NK-92 treated with Interleukin-12 subunit alpha and Interleukin-12 subunit beta, amount 100 ng/mL, for 24 hours (cell line): Measurements from ENCODE around the gene HSF2.

Experiments
- DNase-seq: peaks from one replicate; lab custom pipeline; 2025; lab: John Stamatoyannopoulos, UW

HSF2 gene

GRCh38 chr6:122399348-122400120, at the start of gene HSF2:
HSF2 (plus strand) TSS chr6:122399652; CDS start chr6:122399738, 86 bp downstream.
- DNase-seq, result peak; percentile 95

GRCh38 chr6:122352981-122353664, 46.3 kb upstream of the HSF2 start:
- no peak for DNase-seq

- DNase-seq, result no peak
Observed at GRCh38 chr6:122360809-122361208, 38.6 kb upstream of the HSF2 start.

GRCh38 chr6:122361314-122361979, 38.0 kb upstream of the HSF2 start:
- DNase-seq, result no peak

GRCh38 chr6:122363769-122364483, 35.5 kb upstream of the HSF2 start:
- no peak for DNase-seq

GRCh38 chr6:122365775-122366403, 33.6 kb upstream of the HSF2 start:
- no peak for DNase-seq

- DNase-seq, result no peak
Observed at GRCh38 chr6:122367171-122367570, 32.3 kb upstream of the HSF2 start.

GRCh38 chr6:122369536-122369935, 29.9 kb upstream of the HSF2 start:
- DNase-seq, result no peak

GRCh38 chr6:122372647-122373046, 26.8 kb upstream of the HSF2 start:
- DNase-seq, result no peak

GRCh38 chr6:122374307-122374706, 25.1 kb upstream of the HSF2 start:
- no peak for DNase-seq

- DNase-seq, result no peak
Observed at GRCh38 chr6:122376246-122376645, 23.2 kb upstream of the HSF2 start.

- no peak for DNase-seq
Observed at GRCh38 chr6:122381494-122382265, 17.8 kb upstream of the HSF2 start.

GRCh38 chr6:122385857-122386612, 13.4 kb upstream of the HSF2 start:
- DNase-seq, result no peak

- DNase-seq, result no peak
Observed at GRCh38 chr6:122388945-122389344, 10.5 kb upstream of the HSF2 start.

GRCh38 chr6:122389704-122390372, 9.6 kb upstream of the HSF2 start:
- no peak for DNase-seq

GRCh38 chr6:122392564-122393350, 6.7 kb upstream of the HSF2 start:
- no peak for DNase-seq

- no peak for DNase-seq
Observed at GRCh38 chr6:122393351-122393896, 6.0 kb upstream of the HSF2 start.

- no peak for DNase-seq
Observed at GRCh38 chr6:122394016-122394415, 5.4 kb upstream of the HSF2 start.

GRCh38 chr6:122399055-122399347, 451 bp upstream of the HSF2 start:
- DNase-seq, result no peak
